ENCODE data around the gene OR11L1. TPM values are rescaled to one million over a fixed set of nuclear protein-coding genes. Genes with fewer than 3 reads are reported as not detected.

The OR11L1 gene
- not detected for total RNA-seq
- long read RNA-seq: 0 reads

- no peak for DNase-seq
- 63% methylated on average over 2 of the region's 2 CpGs for WGBS (ENCODE audit: insufficient coverage, low coverage, low lambda C conversion rate, missing lambda C conversion rate)
- Histone ChIP-seq H3K36me3 (no peaks in the 10 kb centered on the region), H3K27me3 (no peaks in the 10 kb centered on the region), H3K27ac (no peak within 1 kb of the TSS), H3K9me3 (no peaks in the 10 kb centered on the region), H3K4me3 (no peak within 1 kb of the TSS), H3K4me1 (no peaks in the 10 kb centered on the region)
- intact Hi-C loops (cut with DNase I): no loop called here
- TF ChIP-seq CTCF (IDR thresholded peaks at IDR 0.05) (no peak), POLR2A (IDR thresholded peaks at IDR 0.05) (no peak)
- no peak for ATAC-seq
These were observed at the start of gene OR11L1 for GRCh38 chr1:247841796-247842195. Gene OR11L1 (minus strand): TSS chr1:247841896. CDS start chr1:247841896, 0 bp downstream.

DNA sequence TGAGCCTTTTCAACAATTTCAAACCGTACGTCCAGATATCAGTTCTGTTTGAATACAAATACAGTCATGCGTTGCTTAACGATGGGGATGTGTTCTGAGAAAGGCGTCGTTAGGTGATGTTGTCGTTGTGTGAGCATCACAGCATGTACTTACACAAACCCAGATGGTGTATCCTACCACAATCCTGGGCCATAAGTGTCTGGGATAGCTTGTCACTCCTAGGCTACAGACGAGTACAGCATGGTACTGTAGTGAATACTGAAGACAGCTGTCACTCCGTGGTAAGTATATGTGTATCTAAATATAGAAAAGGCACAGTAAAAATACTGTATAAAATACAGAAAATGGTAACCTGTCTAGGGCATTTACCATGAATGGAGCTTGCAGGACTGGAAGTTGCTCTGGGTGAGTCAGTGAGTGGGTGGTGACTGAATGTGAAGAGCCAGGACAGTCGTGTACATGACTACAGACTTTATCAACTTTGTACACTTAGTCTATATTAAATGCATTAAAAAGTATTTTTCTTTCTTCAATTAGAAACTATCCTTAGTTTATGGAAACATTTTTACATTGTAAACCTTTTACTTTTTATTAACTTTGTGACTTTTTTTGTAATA is 43.2 kb upstream of the OR11L1 start:
- intact Hi-C loops (cut with DNase I): no loop called here
- no peak overlapping the region for H3K4me3 ChIP-seq
- 83% methylated on average over 10 of the region's 10 CpGs for WGBS (ENCODE audit: insufficient coverage, low coverage, low lambda C conversion rate, missing lambda C conversion rate)
- no peak for DNase-seq
- H3K9me3 ChIP-seq: no peaks in the 10 kb centered on the region
- TF ChIP-seq CTCF (IDR thresholded peaks at IDR 0.05): no peak
- TF ChIP-seq POLR2A (IDR thresholded peaks at IDR 0.05): no peak
- no peaks in the 10 kb centered on the region for H3K27me3 ChIP-seq
- no peaks in the 10 kb centered on the region for H3K36me3 ChIP-seq
- ATAC-seq: no peak
- no peak overlapping the region for H3K27ac ChIP-seq
- no peaks in the 10 kb centered on the region for H3K4me1 ChIP-seq

DNA sequence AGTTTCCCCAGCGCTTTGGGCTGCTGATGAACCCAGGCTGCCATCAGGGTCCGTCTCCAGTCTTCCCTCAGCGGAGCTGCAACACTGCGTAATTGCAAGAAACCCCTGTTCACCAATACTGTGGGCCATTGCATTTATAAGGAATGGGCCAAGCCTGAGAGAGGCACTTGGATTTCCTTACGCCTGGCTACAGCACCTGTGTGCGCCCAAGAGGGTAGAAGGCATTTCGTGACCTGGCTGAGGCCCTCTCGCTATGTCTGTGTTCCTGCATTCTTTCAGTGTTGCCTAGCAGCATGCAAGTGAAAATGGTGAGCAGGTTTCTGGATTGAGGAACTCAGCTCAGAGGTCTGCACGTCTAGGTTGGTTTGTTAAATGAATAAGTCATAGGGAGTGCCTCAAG is 41.6 kb upstream of the OR11L1 start:
- Histone ChIP-seq H3K36me3 (no peaks in the 10 kb centered on the region), H3K4me3 (no peak overlapping the region), H3K4me1 (no peaks in the 10 kb centered on the region), H3K27ac (no peak overlapping the region), H3K27me3 (no peaks in the 10 kb centered on the region), H3K9me3 (no peaks in the 10 kb centered on the region)
- 85% methylated on average over 5 of the region's 9 CpGs for WGBS (ENCODE audit: insufficient coverage, low coverage, low lambda C conversion rate, missing lambda C conversion rate)
- TF ChIP-seq CTCF (IDR thresholded peaks at IDR 0.05) (no peak), POLR2A (IDR thresholded peaks at IDR 0.05) (no peak)
- DNase-seq: no peak
- no peak for ATAC-seq
- intact Hi-C loops (cut with DNase I): no loop called here

- H3K36me3 ChIP-seq: no peaks in the 10 kb centered on the region
- no peak overlapping the region for H3K4me3 ChIP-seq
- ATAC-seq (no peak), DNase-seq (no peak)
- intact Hi-C loops (cut with DNase I): no loop called here
- TF ChIP-seq CTCF (IDR thresholded peaks at IDR 0.05) (no peak), POLR2A (IDR thresholded peaks at IDR 0.05) (no peak)
- no peaks in the 10 kb centered on the region for H3K4me1 ChIP-seq
- H3K27ac ChIP-seq: no peak overlapping the region
- H3K9me3 ChIP-seq: no peaks in the 10 kb centered on the region
- no peaks in the 10 kb centered on the region for H3K27me3 ChIP-seq
- WGBS (ENCODE audit: insufficient coverage, low coverage, low lambda C conversion rate, missing lambda C conversion rate): 20% methylated on average over 2 of the region's 6 CpGs
These were observed 23.7 kb upstream of the OR11L1 start for GRCh38 chr1:247865416-247865815.

DNA sequence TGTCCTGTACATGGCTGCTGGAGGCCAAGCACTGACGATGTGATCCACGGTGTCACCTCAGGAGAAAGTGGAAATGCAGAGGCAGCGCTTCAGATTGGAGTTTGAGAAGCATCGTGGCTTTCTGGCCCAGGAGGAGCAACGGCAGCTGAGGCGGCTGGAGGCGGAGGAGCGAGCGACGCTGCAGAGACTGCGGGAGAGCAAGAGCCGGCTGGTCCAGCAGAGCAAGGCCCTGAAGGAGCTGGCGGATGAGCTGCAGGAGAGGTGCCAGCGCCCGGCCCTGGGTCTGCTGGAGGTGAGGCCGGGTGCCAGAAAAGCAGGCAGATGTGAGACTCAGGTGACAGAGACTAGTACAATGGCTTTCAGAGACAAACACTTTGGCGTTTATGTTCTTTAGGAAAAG is 22.9 kb upstream of the OR11L1 start:
- Histone ChIP-seq H3K36me3 (no peaks in the 10 kb centered on the region), H3K4me1 (no peaks in the 10 kb centered on the region), H3K4me3 (no peak overlapping the region), H3K27me3 (no peaks in the 10 kb centered on the region), H3K27ac (no peak overlapping the region), H3K9me3 (no peaks in the 10 kb centered on the region)
- DNase-seq (no peak), ATAC-seq (no peak)
- WGBS (ENCODE audit: insufficient coverage, low coverage, low lambda C conversion rate, missing lambda C conversion rate): 73% methylated on average over 15 of the region's 17 CpGs
- TF ChIP-seq CTCF (IDR thresholded peaks at IDR 0.05) (no peak), POLR2A (IDR thresholded peaks at IDR 0.05) (no peak)
- intact Hi-C loops (cut with DNase I): no loop called here
